Measurements from ENCODE around the gene TRIB2. TPM values are rescaled to one million over a fixed set of nuclear protein-coding genes. Genes with fewer than 3 reads are reported as not detected.

TRIB2 gene
- total RNA-seq, 1 donor from 2014 or later = 31.1 TPM

DNA sequence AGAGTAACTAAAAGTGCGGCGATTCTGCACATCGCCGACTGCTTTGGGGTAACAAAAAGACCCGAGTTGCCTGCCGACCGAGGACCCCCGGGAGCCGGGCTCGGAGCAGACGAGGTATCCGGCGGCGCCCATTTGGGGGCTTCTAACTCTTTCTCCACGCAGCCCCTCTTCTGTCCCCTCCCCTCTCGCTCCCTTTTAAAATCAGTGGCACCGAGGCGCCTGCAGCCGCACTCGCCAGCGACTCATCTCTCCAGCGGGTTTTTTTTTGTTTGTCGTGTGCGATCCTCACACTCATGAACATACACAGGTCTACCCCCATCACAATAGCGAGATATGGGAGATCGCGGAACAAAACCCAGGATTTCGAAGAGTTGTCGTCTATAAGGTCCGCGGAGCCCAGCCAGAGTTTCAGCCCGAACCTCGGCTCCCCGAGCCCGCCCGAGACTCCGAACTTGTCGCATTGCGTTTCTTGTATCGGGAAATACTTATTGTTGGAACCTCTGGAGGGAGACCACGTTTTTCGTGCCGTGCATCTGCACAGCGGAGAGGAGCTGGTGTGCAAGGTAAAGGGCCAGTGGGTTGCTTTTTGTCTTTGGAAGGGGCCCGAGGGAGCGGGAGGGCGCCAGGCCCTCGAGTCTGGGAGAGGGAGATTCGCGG, 1.4 kb downstream of the TRIB2 start:
- intact Hi-C loops (cut with micrococcal nuclease) = loop anchor here (10.0 kb wide), 1 partner anchor 303 kb away; no protein-coding TSS in a partner anchor
- no peak for DNase-seq
- Histone ChIP-seq H3K4me3 (peak overlapping the region; percentile 96), H3K27me3 (ENCODE audit: low read depth) (no peaks in the 10 kb centered on the region), H3K4me1 (peaks cover 93% of the 10 kb centered on the region), H3K9me3 (replicated peaks) (no peaks in the 10 kb centered on the region), H3K36me3 (peaks cover 2% of the 10 kb centered on the region), H3K27ac (replicated peaks) (peak overlapping the region; percentile 99)
- TF ChIP-seq, protein P1, sequence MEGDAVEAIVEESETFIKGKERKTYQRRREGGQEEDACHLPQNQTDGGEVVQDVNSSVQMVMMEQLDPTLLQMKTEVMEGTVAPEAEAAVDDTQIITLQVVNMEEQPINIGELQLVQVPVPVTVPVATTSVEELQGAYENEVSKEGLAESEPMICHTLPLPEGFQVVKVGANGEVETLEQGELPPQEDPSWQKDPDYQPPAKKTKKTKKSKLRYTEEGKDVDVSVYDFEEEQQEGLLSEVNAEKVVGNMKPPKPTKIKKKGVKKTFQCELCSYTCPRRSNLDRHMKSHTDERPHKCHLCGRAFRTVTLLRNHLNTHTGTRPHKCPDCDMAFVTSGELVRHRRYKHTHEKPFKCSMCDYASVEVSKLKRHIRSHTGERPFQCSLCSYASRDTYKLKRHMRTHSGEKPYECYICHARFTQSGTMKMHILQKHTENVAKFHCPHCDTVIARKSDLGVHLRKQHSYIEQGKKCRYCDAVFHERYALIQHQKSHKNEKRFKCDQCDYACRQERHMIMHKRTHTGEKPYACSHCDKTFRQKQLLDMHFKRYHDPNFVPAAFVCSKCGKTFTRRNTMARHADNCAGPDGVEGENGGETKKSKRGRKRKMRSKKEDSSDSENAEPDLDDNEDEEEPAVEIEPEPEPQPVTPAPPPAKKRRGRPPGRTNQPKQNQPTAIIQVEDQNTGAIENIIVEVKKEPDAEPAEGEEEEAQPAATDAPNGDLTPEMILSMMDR (IDR thresholded peaks at IDR 0.05; ENCODE audit: borderline replicate concordance) = no peak

DNA sequence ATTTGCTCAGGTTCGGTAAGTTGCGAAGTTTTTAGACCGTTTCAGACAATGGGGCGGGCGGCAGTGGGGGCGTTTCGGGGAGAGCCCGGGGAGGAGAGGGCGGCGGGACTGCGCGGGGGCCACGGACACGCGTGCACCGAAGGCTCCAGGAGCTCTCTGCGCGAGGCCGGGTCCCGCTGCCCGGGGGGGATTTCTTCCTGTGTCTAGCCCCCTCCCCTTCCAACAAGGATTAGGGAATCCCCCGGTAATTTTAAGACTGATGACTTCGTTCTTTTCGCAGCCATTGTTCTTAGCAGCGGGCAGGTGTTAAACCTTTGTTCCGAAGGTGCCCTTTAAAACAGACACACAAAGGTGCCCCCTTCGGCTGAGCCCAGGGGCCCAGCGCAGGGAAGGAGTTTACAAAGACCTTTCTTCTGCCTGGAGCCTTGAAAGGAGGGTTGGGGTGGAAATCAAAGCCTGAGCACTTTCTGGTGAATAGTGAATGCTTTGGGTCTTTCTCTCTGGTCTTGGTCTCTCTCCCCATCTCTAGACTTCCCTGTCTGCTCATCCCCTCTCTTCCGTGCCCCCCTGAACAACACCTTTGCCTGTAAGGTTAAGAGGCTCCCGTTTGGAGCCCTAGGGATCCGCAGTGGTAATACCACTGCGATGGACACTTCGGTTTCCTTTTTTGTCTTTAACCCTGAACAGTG, 2.1 kb downstream of the TRIB2 start:
- no peaks in the 10 kb centered on the region for H3K9me3 ChIP-seq (replicated peaks)
- H3K36me3 ChIP-seq = peaks cover 9% of the 10 kb centered on the region
- no peak for DNase-seq
- peak overlapping the region; percentile 96 for H3K4me3 ChIP-seq
- H3K4me1 ChIP-seq = peaks cover 93% of the 10 kb centered on the region
- peak overlapping the region; percentile 99 for H3K27ac ChIP-seq (replicated peaks)
- intact Hi-C loops (cut with micrococcal nuclease) = loop anchor here (10.0 kb wide), 1 partner anchor 304 kb away; no protein-coding TSS in a partner anchor
- TF ChIP-seq, protein P1 (IDR thresholded peaks at IDR 0.05; ENCODE audit: borderline replicate concordance) = peak; percentile 21
- H3K27me3 ChIP-seq (ENCODE audit: low read depth) = no peaks in the 10 kb centered on the region

DNA sequence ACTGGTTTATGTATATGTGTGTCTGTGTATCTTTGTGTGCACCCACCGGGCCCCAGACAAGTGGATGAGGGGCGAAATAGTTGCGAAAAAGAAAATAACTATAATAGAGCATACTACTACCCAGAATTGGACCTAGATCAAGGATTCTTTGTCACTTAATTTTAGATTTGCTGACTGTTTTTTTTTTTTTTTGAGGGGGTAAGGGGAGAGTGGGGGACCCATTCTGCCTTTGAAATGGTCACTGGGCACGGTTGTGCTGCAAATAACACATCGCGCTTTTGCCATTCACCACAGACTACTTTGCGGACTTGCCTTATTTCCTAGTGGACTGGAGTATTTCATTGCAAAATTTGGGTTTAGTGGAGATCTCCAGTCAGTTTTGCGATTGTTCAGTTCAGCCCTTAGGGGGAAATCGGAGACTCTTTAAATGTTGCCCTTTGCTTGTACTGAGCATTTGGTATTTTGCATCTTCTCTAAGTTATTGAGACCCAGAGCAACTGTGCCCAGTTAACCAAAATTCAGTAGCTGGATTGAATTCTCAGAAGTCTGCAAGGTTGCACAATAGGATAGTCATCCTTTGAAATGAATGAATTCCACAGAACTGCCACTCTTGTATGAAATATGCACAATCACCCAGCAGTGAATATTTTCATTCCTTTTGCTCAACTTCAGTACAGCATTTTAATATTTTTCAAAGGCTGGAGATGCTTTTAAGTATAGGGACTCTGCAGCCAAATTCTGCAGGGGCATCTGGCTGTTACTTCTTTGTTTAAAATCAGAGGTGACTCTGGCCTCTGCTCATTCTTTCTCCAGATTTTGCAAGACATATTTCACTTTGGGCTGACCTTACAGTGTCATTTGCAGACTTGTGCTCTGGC, 2.9 kb downstream of the TRIB2 start:
- Histone ChIP-seq H3K4me1 (peaks cover 95% of the 10 kb centered on the region), H3K27me3 (ENCODE audit: low read depth) (no peaks in the 10 kb centered on the region), H3K27ac (replicated peaks) (peak overlapping the region; percentile 99), H3K9me3 (replicated peaks) (no peaks in the 10 kb centered on the region), H3K36me3 (peaks cover 17% of the 10 kb centered on the region), H3K4me3 (peak overlapping the region; percentile 96)
- TF ChIP-seq, protein P1 (IDR thresholded peaks at IDR 0.05; ENCODE audit: borderline replicate concordance) = no peak
- intact Hi-C loops (cut with micrococcal nuclease) = loop anchor here (5.0 to 10.0 kb wide), 2 partner anchors 213 to 305 kb away; no protein-coding TSS in a partner anchor
- no peak for DNase-seq

DNA sequence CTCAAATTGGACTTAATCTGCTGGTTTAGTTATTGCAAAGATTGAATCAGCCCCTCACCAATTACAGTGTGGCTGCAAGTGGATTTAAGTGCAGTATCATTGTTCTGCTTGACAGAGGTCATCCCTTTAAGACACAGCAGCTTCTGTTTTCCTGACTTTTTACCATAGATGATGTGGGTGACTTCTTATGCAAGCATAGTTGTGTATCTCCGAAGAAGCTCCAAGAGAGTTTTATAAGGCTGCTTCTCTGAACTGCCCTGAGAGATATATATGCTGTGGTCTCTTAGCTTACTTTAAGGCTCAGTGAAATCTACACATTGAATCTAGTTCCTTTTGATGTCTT, 3.5 kb downstream of the TRIB2 start:
- DNase-seq = no peak
- Histone ChIP-seq H3K27ac (replicated peaks) (peak overlapping the region; percentile 99), H3K4me1 (peaks cover 95% of the 10 kb centered on the region), H3K9me3 (replicated peaks) (no peaks in the 10 kb centered on the region), H3K4me3 (peak overlapping the region; percentile 96), H3K27me3 (ENCODE audit: low read depth) (no peaks in the 10 kb centered on the region), H3K36me3 (peaks cover 22% of the 10 kb centered on the region)
- intact Hi-C loops (cut with micrococcal nuclease) = loop anchor here (5.0 kb wide), 1 partner anchor 212 kb away; no protein-coding TSS in a partner anchor
- TF ChIP-seq, protein P1 (IDR thresholded peaks at IDR 0.05; ENCODE audit: borderline replicate concordance) = no peak

DNA sequence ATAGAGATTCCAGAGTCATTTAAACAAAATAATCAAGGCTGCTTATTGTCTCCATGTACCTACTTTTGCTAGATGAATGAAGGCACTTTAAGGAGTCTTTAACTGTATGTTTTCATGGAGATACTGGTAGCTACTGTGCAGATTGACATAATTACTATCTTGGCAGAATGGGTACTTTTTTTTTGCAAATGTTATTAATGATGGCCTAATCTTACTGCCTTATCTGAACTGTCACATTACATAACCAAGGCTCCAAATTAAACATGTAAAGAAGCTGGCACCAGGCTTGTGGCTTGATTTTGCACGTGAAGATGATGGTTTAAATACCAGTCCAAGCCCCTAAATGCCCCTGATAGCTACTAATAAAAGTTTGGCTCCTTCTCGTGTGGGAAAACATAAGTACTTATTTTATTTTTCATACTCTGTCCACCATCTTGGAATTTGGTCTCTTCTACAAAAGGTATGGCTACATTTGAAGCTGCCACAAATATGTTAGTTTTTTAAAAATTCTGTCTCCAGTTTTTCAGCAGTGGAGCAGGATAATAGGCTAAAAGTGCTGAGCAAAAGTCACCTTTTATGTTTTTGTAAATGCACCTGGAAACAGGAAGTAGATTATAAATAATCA, 4.1 kb downstream of the TRIB2 start:
- TF ChIP-seq, protein P1 (IDR thresholded peaks at IDR 0.05; ENCODE audit: borderline replicate concordance) = no peak
- intact Hi-C loops (cut with micrococcal nuclease) = loop anchor here (5.0 kb wide), 1 partner anchor 211 kb away; no protein-coding TSS in a partner anchor
- Histone ChIP-seq H3K9me3 (replicated peaks) (no peaks in the 10 kb centered on the region), H3K27ac (replicated peaks) (peak overlapping the region; percentile 99), H3K36me3 (peaks cover 28% of the 10 kb centered on the region), H3K27me3 (ENCODE audit: low read depth) (no peaks in the 10 kb centered on the region), H3K4me1 (peaks cover 95% of the 10 kb centered on the region), H3K4me3 (peak overlapping the region; percentile 96)
- DNase-seq = no peak
